ENCODE results near the gene OSBPL3. TPM values are rescaled to one million over a fixed set of nuclear protein-coding genes. Genes with fewer than 3 reads are reported as not detected.
"Not testable (repeated sequence)": the region's sequence is repeated elsewhere in the genome, so short reads cannot be mapped to it uniquely, and the experiment has no call there.

Gene OSBPL3
- 9.7 and 10.5 TPM in 2 replicates for total RNA-seq (2014; rRNA removed; shearing (Covaris generic))
- polyA plus RNA-seq (2014; cell fraction: nucleus; rRNA removed): 13.9 and 14.3 TPM in 2 replicates

GRCh38 chr7:24979863-24980533, at the start of gene OSBPL3:
Gene OSBPL3 (minus strand): TSS chr7:24980178. CDS start chr7:24892472, 87,706 bp downstream.
- peak; percentile 92 for DNase-seq (ENCODE audit: extremely low read depth, low read depth)

GRCh38 chr7:25029075-25029474, 49.1 kb upstream of the OSBPL3 start:
- no peak for DNase-seq (ENCODE audit: extremely low read depth, low read depth)

GRCh38 chr7:25028370-25029021, 48.5 kb upstream of the OSBPL3 start:
- DNase-seq (ENCODE audit: extremely low read depth, low read depth): no peak

- DNase-seq (ENCODE audit: extremely low read depth, low read depth): no peak
These were observed 46.2 kb upstream of the OSBPL3 start for GRCh38 chr7:25026156-25026555.

GRCh38 chr7:25025218-25025671, 45.3 kb upstream of the OSBPL3 start:
- DNase-seq (ENCODE audit: extremely low read depth, low read depth): peak; percentile 13

GRCh38 chr7:25024066-25024465, 44.1 kb upstream of the OSBPL3 start:
- DNase-seq (ENCODE audit: extremely low read depth, low read depth): no peak

GRCh38 chr7:25017671-25018070, 37.7 kb upstream of the OSBPL3 start:
- not testable (repeated sequence) for DNase-seq (ENCODE audit: extremely low read depth, low read depth)

- no peak for DNase-seq (ENCODE audit: extremely low read depth, low read depth)
These were observed 34.8 kb upstream of the OSBPL3 start for GRCh38 chr7:25014756-25015155.

- DNase-seq (ENCODE audit: extremely low read depth, low read depth): not testable (repeated sequence)
These were observed 32.7 kb upstream of the OSBPL3 start for GRCh38 chr7:25012710-25013109.

GRCh38 chr7:25012254-25012653, 32.3 kb upstream of the OSBPL3 start:
- no peak for DNase-seq (ENCODE audit: extremely low read depth, low read depth)

GRCh38 chr7:25009257-25009656, 29.3 kb upstream of the OSBPL3 start:
- DNase-seq (ENCODE audit: extremely low read depth, low read depth): peak; percentile 14

- no peak for DNase-seq (ENCODE audit: extremely low read depth, low read depth)
These were observed 27.7 kb upstream of the OSBPL3 start for GRCh38 chr7:25007668-25008067.

- no peak for DNase-seq (ENCODE audit: extremely low read depth, low read depth)
These were observed 26.3 kb upstream of the OSBPL3 start for GRCh38 chr7:25006276-25006675.

- no peak for DNase-seq (ENCODE audit: extremely low read depth, low read depth)
These were observed 25.7 kb upstream of the OSBPL3 start for GRCh38 chr7:25005658-25006057.

- no peak for DNase-seq (ENCODE audit: extremely low read depth, low read depth)
These were observed 22.8 kb upstream of the OSBPL3 start for GRCh38 chr7:25002786-25003185.

GRCh38 chr7:24995466-24995865, 15.5 kb upstream of the OSBPL3 start:
- no peak for DNase-seq (ENCODE audit: extremely low read depth, low read depth)

- no peak for DNase-seq (ENCODE audit: extremely low read depth, low read depth)
These were observed 12.3 kb upstream of the OSBPL3 start for GRCh38 chr7:24992314-24992713.

- DNase-seq (ENCODE audit: extremely low read depth, low read depth): no peak
These were observed 11.4 kb upstream of the OSBPL3 start for GRCh38 chr7:24991353-24991752.

GRCh38 chr7:24987331-24987842, 7.4 kb upstream of the OSBPL3 start:
- no peak for DNase-seq (ENCODE audit: extremely low read depth, low read depth)

- DNase-seq (ENCODE audit: extremely low read depth, low read depth): no peak
These were observed 2.9 kb upstream of the OSBPL3 start for GRCh38 chr7:24982917-24983316.

- no peak for DNase-seq (ENCODE audit: extremely low read depth, low read depth)
These were observed 1.4 kb upstream of the OSBPL3 start for GRCh38 chr7:24981171-24981951.

Data from NCI-H460 (cell line).